Hematopoietic multipotent progenitor cell treated with erythropoietin and hydrocortisone succinate and interleukin-3 and kit ligand, for 4 days (in vitro differentiated cells): ENCODE measurements around the gene SH2D6.
"Not testable (repeated sequence)": the region's sequence is repeated elsewhere in the genome, so short reads cannot be mapped to it uniquely, and the experiment has no call there.

Source experiments
- DNase-seq: peaks from one replicate; pipeline ENCODE4 v3.0.0-alpha.2; 2015

The SH2D6 gene

GRCh38 chr2:85422072-85422457 lies 3.6 kb downstream of the SH2D6 start:
- DNase-seq: no peak

- no peak for DNase-seq
Observed at GRCh38 chr2:85423525-85423924, 5.0 kb downstream of the SH2D6 start.

GRCh38 chr2:85425588-85425987 lies 7.1 kb downstream of the SH2D6 start:
- no peak for DNase-seq

- DNase-seq: no peak
Observed at GRCh38 chr2:85427300-85427835, 8.9 kb downstream of the SH2D6 start.

GRCh38 chr2:85428343-85428881 lies 9.9 kb downstream of the SH2D6 start:
- DNase-seq: peak; percentile 59

GRCh38 chr2:85429213-85429923 lies 10.9 kb downstream of the SH2D6 start:
- DNase-seq: no peak

GRCh38 chr2:85429924-85430289 lies 11.4 kb downstream of the SH2D6 start:
- no peak for DNase-seq

- DNase-seq: no peak
Observed at GRCh38 chr2:85430752-85431569, 12.4 kb downstream of the SH2D6 start.

- no peak for DNase-seq
Observed at GRCh38 chr2:85431570-85432205, 13.2 kb downstream of the SH2D6 start.

- no peak for DNase-seq
Observed at GRCh38 chr2:85433511-85434089, 15.1 kb downstream of the SH2D6 start.

GRCh38 chr2:85434696-85435095 lies 16.2 kb downstream of the SH2D6 start:
- DNase-seq: peak; percentile 50

- DNase-seq: no peak
Observed at GRCh38 chr2:85435220-85435958, 16.9 kb downstream of the SH2D6 start.

- DNase-seq: peak; percentile 42
Observed at GRCh38 chr2:85435981-85436835, 17.7 kb downstream of the SH2D6 start.

GRCh38 chr2:85436836-85437487 lies 18.4 kb downstream of the SH2D6 start:
- no peak for DNase-seq

GRCh38 chr2:85437488-85438200 lies 19.1 kb downstream of the SH2D6 start:
- DNase-seq: peak; percentile 95

GRCh38 chr2:85438201-85439024 lies 19.9 kb downstream of the SH2D6 start:
- DNase-seq: peak; percentile 57

GRCh38 chr2:85439025-85439472 lies 20.5 kb downstream of the SH2D6 start:
- no peak for DNase-seq

- not testable (repeated sequence) for DNase-seq
Observed at GRCh38 chr2:85439569-85439968, 21.1 kb downstream of the SH2D6 start.

GRCh38 chr2:85439986-85440385 lies 21.5 kb downstream of the SH2D6 start:
- no peak for DNase-seq
